HG03354 (cell line): ENCODE measurements around the gene IL17F.
"Not testable (repeated sequence)": the region's sequence is repeated elsewhere in the genome, so short reads cannot be mapped to it uniquely, and the experiment has no call there.

Experiments
- ATAC-seq: cut with Tn5 transposase; IDR thresholded peaks from one replicate; pipeline ENCODE4 v1.9.1; 2021; ENCODE audit warnings: mild to moderate bottlenecking; ENCODE audit not compliant: unreplicated experiment, poor library complexity, severe bottlenecking

IL17F gene

DNA sequence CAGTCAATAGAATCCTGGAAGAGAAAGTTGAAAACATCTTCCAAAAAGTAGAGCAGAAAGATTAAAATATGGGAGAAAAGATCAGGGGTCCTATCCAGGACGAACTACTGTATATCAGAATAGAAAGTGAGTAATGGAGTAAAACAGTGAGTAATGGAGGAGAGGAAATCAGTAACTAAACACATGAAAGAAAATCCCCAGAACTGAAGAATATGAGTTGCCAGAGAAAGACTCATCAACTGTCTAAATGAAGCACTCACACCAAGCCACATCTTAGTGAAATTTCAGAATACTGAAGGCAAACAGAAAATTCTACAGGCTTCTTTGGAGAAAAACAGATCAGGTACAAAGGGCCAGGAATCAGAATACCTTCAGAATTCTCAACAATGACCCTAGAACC, 43.3 kb downstream of the IL17F start:
- ATAC-seq: no peak

DNA sequence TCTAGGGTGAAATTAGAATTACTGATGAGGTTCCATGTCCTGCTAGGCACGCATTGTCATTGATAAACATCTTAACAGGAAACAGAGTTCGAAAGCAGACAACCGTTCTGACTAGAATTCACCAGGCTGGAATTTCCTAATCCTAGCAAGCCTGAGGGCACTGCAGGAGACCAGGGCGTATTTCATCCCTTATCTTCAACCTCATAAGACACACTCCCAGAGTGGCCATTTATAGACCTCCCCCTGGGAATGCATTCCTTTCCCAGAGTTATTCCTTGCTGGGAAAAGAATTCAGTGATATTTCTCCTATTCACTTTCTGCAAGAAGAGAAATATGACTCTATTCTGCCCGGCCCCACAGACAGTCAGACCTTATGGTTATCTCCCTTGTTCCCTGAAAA, 44.2 kb downstream of the IL17F start:
- ATAC-seq: not testable (repeated sequence)

DNA sequence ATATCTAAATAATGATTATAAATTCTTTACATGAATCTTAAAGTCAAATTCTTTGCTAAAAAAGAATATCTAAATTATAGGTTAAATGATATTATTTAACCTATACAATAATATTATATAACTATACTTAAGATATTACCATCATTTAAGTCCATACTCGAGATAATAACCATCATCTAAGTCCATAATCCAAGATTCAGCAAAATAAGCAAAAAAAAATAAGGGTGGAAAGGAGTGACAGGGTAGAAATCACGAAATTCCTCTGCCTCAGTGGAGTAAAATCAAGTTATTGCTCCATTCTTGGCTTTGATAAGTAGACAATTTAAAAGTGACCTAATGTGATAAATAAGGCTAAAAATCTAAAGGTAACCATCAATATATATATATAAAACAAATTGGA, 48.4 kb downstream of the IL17F start:
- ATAC-seq: no peak

DNA sequence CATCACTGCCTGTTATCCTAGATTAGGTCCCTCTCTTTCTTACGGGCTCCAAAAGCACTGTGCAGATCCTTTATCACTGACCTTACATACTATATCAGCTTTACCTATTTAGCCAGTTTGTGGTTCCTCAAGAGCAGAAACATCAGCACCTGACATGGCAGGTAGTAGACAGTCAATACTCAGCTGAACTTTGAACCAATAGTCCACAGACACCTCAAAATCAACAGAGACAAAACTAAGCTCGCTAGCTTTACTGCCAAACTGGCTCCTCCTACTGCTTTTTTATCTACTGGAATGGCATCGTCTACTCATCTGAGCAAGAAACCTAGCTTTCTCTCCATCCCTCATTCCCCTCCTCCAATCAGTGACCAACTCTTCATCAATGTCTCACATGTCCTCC, 52.5 kb downstream of the IL17F start:
- ATAC-seq: no peak

DNA sequence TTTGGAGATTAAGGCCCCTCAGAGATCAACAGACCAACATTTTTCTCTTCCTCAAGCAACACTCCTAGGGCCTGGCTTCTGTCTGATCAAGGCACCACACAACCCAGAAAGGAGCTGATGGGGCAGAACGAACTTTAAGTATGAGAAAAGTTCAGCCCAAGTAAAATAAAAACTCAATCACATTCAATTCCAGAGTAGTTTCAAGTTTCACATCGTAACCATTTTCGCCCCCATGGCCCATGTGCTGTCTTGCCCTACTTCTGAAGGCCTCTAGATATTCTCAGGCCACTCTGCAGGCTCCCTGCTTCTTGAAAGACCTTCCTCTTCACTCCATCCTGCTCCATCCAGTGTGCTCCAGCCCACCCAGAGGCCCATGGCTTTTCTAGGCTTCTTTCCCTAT, 53.9 kb downstream of the IL17F start:
- ATAC-seq: no peak

DNA sequence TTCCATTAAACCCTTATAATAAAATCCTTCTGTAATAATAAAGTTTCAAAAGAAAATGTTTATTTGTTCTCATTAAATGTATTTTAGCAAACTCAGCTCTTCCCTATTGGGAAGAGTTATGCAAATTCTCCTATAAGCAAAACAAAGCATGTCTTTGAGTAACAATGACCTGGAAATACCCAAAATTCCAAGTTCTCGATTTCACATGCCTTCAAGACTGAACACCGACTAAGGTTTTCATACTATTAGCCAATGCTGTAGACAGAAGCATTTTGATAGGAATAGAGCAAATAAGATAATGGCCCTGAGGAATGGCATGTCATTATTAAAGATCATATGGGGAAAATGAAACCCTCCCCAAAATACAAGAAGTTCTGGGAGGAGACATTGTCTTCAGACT, 54.3 kb downstream of the IL17F start:
- no peak for ATAC-seq

DNA sequence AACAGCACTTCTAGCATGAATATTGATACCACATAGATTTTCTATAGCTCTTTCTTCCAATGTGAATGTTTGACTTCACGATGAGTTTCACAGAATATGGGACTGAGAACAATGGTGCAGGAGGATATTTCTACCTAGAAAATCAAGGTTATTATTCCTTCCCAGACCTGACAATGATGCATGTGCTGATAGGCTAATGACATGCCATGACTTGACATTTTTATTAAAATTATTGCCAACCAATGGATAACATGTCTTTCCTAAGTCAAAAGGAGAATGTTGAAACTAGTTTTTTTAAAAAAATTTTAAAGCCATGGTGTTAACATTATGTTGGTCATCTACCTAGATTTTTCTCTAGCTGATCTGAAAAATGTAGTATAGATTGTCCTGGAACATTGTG, 57.2 kb downstream of the IL17F start:
- no peak for ATAC-seq
